SIG-M5 (cell line): ENCODE measurements around the gene THRA.

Experiments used
- DNase-seq: peaks from one replicate; lab custom pipeline; 2025; lab: John Stamatoyannopoulos, UW

Gene THRA

DNA sequence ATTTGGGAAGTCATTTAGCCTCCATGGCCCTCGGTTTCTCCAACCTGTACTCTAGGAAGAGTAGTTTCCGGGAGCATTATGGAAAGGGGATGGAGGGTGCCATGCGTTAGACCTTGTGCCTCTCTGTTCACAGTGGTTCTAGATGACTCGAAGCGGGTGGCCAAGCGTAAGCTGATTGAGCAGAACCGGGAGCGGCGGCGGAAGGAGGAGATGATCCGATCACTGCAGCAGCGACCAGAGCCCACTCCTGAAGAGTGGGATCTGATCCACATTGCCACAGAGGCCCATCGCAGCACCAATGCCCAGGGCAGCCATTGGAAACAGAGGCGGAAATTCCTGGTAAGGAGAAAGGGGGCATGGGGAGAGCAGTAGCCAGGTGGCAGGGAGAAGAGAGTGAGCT is 21.7 kb downstream of the THRA start:
- DNase-seq: no peak

GRCh38 chr17:40086150-40087044 is 23.6 kb downstream of the THRA start:
- DNase-seq: no peak

GRCh38 chr17:40087049-40087794 is 24.5 kb downstream of the THRA start:
- DNase-seq: no peak

DNA sequence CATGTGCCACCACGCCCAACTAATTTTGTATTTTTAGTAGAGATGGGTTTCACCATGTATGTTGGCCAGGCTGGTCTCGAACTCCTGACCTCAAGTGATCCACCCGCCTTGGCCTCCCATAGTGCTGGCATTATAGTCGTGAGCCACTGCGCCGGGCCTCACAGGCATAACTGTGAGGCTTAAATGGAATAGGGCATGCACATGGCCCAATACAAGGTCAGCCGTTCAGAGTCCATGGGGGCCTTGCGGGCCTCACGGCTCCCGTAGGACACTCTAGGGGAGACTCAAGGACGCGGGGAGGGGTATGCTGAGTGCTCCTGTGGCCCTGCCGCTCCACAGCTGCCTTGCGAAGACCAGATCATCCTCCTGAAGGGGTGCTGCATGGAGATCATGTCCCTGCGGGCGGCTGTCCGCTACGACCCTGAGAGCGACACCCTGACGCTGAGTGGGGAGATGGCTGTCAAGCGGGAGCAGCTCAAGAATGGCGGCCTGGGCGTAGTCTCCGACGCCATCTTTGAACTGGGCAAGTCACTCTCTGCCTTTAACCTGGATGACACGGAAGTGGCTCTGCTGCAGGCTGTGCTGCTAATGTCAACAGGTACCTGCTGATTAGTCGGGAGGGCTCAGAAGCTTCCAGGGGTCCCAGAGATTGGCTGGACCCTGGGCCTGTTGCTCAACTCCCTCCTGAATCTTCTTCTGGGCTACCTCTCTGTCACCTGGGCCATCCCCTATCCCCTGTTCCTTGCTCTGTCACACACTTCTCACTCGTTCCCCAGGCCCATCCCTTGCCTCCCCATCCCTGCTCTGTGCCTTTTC is 25.3 kb downstream of the THRA start:
- no peak for DNase-seq

- DNase-seq: no peak
These were observed 26.5 kb downstream of the THRA start for GRCh38 chr17:40089077-40089895.

GRCh38 chr17:40090237-40091119 is 27.7 kb downstream of the THRA start:
- no peak for DNase-seq

GRCh38 chr17:40091691-40092397 is 29.1 kb downstream of the THRA start:
- no peak for DNase-seq

DNA sequence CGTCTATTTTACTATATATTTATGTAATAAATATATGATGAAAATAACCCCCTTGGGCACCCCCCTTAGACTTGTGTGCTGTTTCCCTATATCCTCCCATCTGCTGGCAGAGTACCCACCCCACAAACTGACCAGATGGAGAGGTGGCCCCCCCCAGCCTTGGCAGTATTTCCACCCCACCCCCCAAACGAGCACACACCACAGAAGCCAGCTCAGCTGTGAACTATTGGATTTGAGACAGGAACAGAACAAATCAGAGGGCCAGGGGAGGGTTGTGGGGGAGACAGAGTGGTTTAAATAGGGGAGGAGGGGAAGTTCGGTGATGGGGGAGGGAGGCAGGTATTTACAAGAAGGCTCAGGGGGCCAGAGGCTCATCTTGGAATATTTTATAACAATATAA is 29.8 kb downstream of the THRA start:
- no peak for DNase-seq

- DNase-seq: no peak
These were observed 30.3 kb downstream of the THRA start for GRCh38 chr17:40093005-40093579.

GRCh38 chr17:40093580-40094201 is 30.9 kb downstream of the THRA start:
- no peak for DNase-seq

DNA sequence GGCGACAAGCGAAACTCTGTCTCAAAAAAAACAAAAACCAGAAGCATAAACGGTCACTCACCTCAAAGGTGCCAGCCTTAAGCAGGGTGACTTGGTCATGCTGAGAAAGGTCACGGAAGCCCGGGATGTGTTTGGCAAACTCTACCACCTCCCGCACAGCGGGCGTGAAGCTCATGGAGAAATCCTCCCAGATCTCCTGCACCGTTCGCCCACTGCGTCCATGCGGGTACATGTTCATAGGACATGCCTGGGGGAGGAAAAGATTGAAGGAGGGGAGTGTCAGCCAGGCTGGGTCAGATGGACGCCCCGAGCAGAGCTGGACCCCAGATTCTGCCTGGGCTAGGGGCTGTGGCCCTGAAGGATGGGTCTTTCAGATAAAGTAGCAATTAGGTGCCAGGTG is 32.1 kb downstream of the THRA start:
- no peak for DNase-seq

- DNase-seq: no peak
These were observed 32.7 kb downstream of the THRA start for GRCh38 chr17:40095351-40095943.

GRCh38 chr17:40095944-40096791 is 33.4 kb downstream of the THRA start:
- no peak for DNase-seq

DNA sequence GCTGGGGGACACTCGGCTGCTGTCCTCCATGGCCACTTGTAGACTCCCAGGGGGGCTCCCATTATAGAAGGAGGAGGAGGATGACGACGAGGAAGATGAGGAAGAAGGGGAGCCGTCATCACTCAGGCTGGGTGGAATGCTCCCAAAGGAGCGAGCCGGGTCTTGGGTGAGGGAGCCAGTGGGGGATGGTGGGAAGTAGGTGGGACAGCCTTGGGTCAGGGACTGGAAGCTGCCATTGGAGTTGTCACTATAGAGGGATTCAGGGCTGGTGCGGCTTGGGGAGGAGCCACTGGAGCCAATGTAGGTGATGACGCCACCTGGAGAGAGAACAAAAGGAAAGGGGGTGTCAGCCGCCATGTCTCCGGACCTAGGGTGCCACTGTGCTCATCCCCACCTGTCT is 34.3 kb downstream of the THRA start:
- DNase-seq: no peak

DNA sequence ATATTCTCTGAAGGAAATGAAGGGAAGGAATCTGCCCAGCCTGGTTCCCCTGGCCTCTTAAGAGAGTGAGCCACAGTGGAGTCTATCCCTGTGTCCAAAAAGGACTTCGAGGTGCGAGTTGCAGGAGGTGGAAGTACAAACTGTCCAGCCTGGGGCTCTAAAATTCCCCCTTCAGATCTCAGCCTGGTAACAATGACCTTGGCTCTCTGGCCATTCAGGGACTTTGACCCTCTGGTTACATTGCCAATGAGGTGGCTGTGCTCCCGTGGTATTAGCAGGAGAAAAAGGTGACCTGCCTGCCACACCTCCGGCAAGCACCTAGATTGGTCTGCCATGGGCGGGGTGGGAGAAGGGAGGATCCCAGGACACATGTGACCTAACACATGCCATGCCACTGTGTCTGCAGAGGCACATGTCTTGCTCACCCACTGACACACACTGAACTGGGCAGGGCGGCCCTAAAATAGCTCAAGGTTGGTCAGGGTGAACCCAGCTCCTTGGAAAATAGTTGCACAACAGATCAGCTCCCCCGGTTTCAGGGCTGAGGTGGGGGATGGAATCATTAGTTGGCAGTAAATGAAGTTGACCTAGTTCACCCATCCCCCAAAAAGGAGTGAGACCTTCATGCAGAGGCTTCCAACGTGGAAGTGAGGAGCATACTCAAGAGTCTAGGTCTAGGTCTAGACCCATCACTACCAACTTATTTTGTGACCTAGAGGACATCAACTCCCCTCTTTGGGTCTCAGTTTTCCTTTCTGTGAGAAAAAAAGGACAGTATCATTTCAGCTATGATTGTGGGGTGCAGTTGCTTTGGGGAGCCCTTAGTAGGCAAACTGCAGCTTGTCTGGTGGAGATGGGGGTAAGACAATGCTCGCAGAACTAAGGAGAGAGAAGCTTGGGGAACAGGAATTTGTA is 35.4 kb downstream of the THRA start:
- no peak for DNase-seq

- DNase-seq: peak; percentile 97
These were observed 36.3 kb downstream of the THRA start for GRCh38 chr17:40098846-40099618.
